Keratinocyte (primary cell): ENCODE results near the gene SNX24. TPM values are rescaled to one million over a fixed set of nuclear protein-coding genes. Genes with fewer than 3 reads are reported as not detected.

ENCODE experiments used
- DNase-seq: peaks from one replicate; pipeline ENCODE4 v3.0.0-alpha.2; 2011; ENCODE audit warnings: low read depth, missing footprints, low spot score
- FAIRE-seq: peaks from 2 replicates; lab custom pipeline; 2011; peaks lifted over from hg19 to GRCh38; lab: Jason Lieb, UNC
- H2AFZ ChIP-seq: 2 replicates; pipeline ENCODE4 v1.6.0; 2012; ENCODE audit warnings: low read length, control low read depth, inconsistent platforms; ENCODE audit not compliant: control insufficient read depth
- H3K27ac ChIP-seq: 2 replicates; pipeline ENCODE4 v1.5.1; 2011; ENCODE audit warnings: low read length; ENCODE audit not compliant: control insufficient read depth, insufficient read depth
- H3K27me3 ChIP-seq: 3 replicates; pipeline ENCODE4 v1.6.0; 2011; ENCODE audit warnings: low read length; ENCODE audit not compliant: control insufficient read depth, insufficient read depth; ENCODE audit errors: extremely low read depth
- H3K36me3 ChIP-seq, 2 experiments: 2 replicates in 1 of 2; 3 replicates in 1 of 2; pipeline ENCODE4 v1.5.1; 2011; ENCODE audit warnings: low read length in 2 of 2, mild to moderate bottlenecking in 1 of 2; ENCODE audit not compliant: control insufficient read depth in 2 of 2, insufficient read depth in 2 of 2; ENCODE audit errors: extremely low read depth in 1 of 2
- H3K4me1 ChIP-seq: 3 replicates; pipeline ENCODE4 v1.5.1; 2011; ENCODE audit warnings: low read length; ENCODE audit not compliant: control insufficient read depth, insufficient read depth; ENCODE audit errors: extremely low read depth
- H3K4me2 ChIP-seq: 3 replicates; pipeline ENCODE4 v1.6.0; 2011; ENCODE audit warnings: low read depth, low read length; ENCODE audit not compliant: control insufficient read depth, insufficient read depth; ENCODE audit errors: extremely low read depth
- H3K4me3 ChIP-seq, 3 experiments: fragments of 200-600 bp in 1 of 3; sonication (generic) in 1 of 3; 2 replicates in 2 of 3; 3 replicates in 1 of 3; pipeline ENCODE4 v1.5.1; 2011 to 2016; ENCODE audit warnings: low read length in 3 of 3, mild to moderate bottlenecking in 3 of 3, control low read depth in 2 of 3, inconsistent platforms in 1 of 3, low read depth in 1 of 3, mixed read lengths in 1 of 3, mixed run types in 1 of 3, moderate library complexity in 1 of 3; ENCODE audit not compliant: control insufficient read depth in 2 of 3, insufficient read depth in 2 of 3; ENCODE audit errors: extremely low read depth in 1 of 3
- H3K79me2 ChIP-seq: 2 replicates; pipeline ENCODE4 v1.6.0; 2012; ENCODE audit warnings: low read length; ENCODE audit not compliant: control insufficient read depth, insufficient read depth
- H3K9ac ChIP-seq: 3 replicates; pipeline ENCODE4 v1.6.0; 2011; ENCODE audit warnings: low read length; ENCODE audit not compliant: control insufficient read depth, insufficient read depth; ENCODE audit errors: extremely low read depth
- H3K9me1 ChIP-seq: 3 replicates; pipeline ENCODE4 v1.6.0; 2011; ENCODE audit warnings: low read length; ENCODE audit not compliant: control insufficient read depth, insufficient read depth; ENCODE audit errors: extremely low read depth
- H3K9me3 ChIP-seq: 2 replicates; pipeline ENCODE4 v1.5.1; 2012; ENCODE audit warnings: low read depth, low read length; ENCODE audit not compliant: control insufficient read depth
- H4K20me1 ChIP-seq: 3 replicates; pipeline ENCODE4 v1.6.0; 2011; ENCODE audit warnings: low read length; ENCODE audit not compliant: control insufficient read depth, insufficient read depth; ENCODE audit errors: extremely low read depth
- CTCF ChIP-seq, 3 experiments: IDR thresholded peaks in 1 of 3; conservative IDR thresholded peaks in 1 of 3; optimal IDR thresholded peaks in 1 of 3; 2 replicates in 2 of 3; 3 replicates in 1 of 3; pipeline versions ENCODE3 to v1.5.1; 2011; ENCODE audit warnings: low read length in 3 of 3, mild to moderate bottlenecking in 3 of 3, moderate library complexity in 2 of 3, control low read depth in 1 of 3, inconsistent platforms in 1 of 3; ENCODE audit not compliant: insufficient read depth in 2 of 3; ENCODE audit errors: extremely low read depth in 1 of 3
- EZH2 ChIP-seq: IDR thresholded peaks from one replicate; pipeline ENCODE4 v1.6.1; 2012; ENCODE audit warnings: inconsistent platforms, mild to moderate bottlenecking, low read length, moderate library complexity
- dilution Hi-C: fragments of 300-500 bp; cut with MboI; formaldehyde crosslinking; loops from one replicate; pipeline ENCODE4 v1.7.0; 2020; ENCODE audit warnings: low sequenced_read_pairs; ENCODE audit not compliant: extremely low pct_ligation_motif_present
- polyA plus RNA-seq, 5 experiments: library from polyadenylated mRNA; depleted of rRNA in 3 of 5; stranded (reverse) in 3 of 5; stranded (forward) in 1 of 5; unstranded in 1 of 5; fragments of >200 nt; gene quantifications; 1 replicate in 1 of 5; 2 replicates in 3 of 5; 3 replicates in 1 of 5; pipeline versions ENCODE4 v1.2.1 to v1.2.3, GENCODE V29; 2011 to 2012; ENCODE audit warnings: missing spikeins in 2 of 5, low read depth in 1 of 5, low replicate concordance in 1 of 5

SNX24 gene
- polyA plus RNA-seq, 1 donor (not counting 4 experiments of a cell fraction or from before 2014, with no cell fraction given): 15.0 TPM

GRCh38 chr5:122864842-122865241, 19.4 kb downstream of the SNX24 start:
- FAIRE-seq (no peak), DNase-seq (no peak)
- Histone ChIP-seq H4K20me1 (peaks cover 8% of the 10 kb centered on the region), H3K4me3 (no peak overlapping the region), H3K4me1 (no peaks in the 10 kb centered on the region), H3K9ac (no peak overlapping the region), H3K9me1 (no peaks in the 10 kb centered on the region), H3K79me2 (peaks cover 35% of the 10 kb centered on the region), H3K27me3 (no peaks in the 10 kb centered on the region), H3K36me3 (peaks cover 11% of the 10 kb centered on the region in 2 experiments), H3K4me2 (no peak overlapping the region), H2AFZ (no peak overlapping the region), H3K9me3 (no peaks in the 10 kb centered on the region), H3K27ac (no peak overlapping the region)
- dilution Hi-C loops: no loop called here
- TF ChIP-seq EZH2: no peak
- no peak for TF ChIP-seq CTCF (optimal IDR thresholded peaks at IDR 0.05 in 1 of 3, IDR thresholded peaks at IDR 0.05 in 1 of 3, conservative IDR thresholded peaks at IDR 0.05 in 1 of 3; ENCODE audit: extremely low read depth in 1 of 3, insufficient read depth in 2 of 3, low read length in 3 of 3)

- Histone ChIP-seq H3K9me1 (no peaks in the 10 kb centered on the region), H3K27me3 (no peaks in the 10 kb centered on the region), H3K9me3 (no peaks in the 10 kb centered on the region), H4K20me1 (peaks cover 8% of the 10 kb centered on the region), H3K4me2 (no peak overlapping the region), H3K4me1 (no peaks in the 10 kb centered on the region), H3K27ac (no peak overlapping the region), H3K79me2 (peaks cover 26% of the 10 kb centered on the region), H3K4me3 (no peak overlapping the region), H3K9ac (no peak overlapping the region), H2AFZ (no peak overlapping the region), H3K36me3 (peaks cover 11% of the 10 kb centered on the region in 2 experiments)
- FAIRE-seq (no peak), DNase-seq (no peak)
- TF ChIP-seq CTCF (optimal IDR thresholded peaks at IDR 0.05 in 1 of 3, IDR thresholded peaks at IDR 0.05 in 1 of 3, conservative IDR thresholded peaks at IDR 0.05 in 1 of 3; ENCODE audit: extremely low read depth in 1 of 3, insufficient read depth in 2 of 3, low read length in 3 of 3) (no peak), EZH2 (no peak)
- dilution Hi-C loops: no loop called here
These were observed 24.9 kb downstream of the SNX24 start for GRCh38 chr5:122870219-122870856.
